Thoracic aorta (tissue), 2 donors: ENCODE data around the gene EP400. TPM values are rescaled to one million over a fixed set of nuclear protein-coding genes. Genes with fewer than 3 reads are reported as not detected.
"Not testable (repeated sequence)": the region's sequence is repeated elsewhere in the genome, so short reads cannot be mapped to it uniquely, and the experiment has no call there.

Experiments
- ATAC-seq: fragments of 150-250 bp; one replicate; pipeline ENCODE4 v1.8.0; 2017; ENCODE audit warnings: low read depth; ENCODE audit not compliant: insufficient number of reproducible peaks, low FRiP score
- DNase-seq: peaks from one replicate; pipeline ENCODE4 v3.0.0-alpha.2; 2020; ENCODE audit warnings: low spot score
- H3K27ac ChIP-seq, 2 donors: fragments of 200-600 bp; sonication (generic); 1 replicate in 1 of 2; 2 replicates in 1 of 2; pipeline ENCODE4 v1.5.1; 2016; ENCODE audit warnings: mild to moderate bottlenecking in 2 of 2, moderate library complexity in 2 of 2
- H3K27me3 ChIP-seq: fragments of 200-600 bp; sonication (generic); replicated peaks from 2 replicates; pipeline ENCODE4 v1.6.0; 2016; ENCODE audit warnings: mild to moderate bottlenecking; ENCODE audit not compliant: insufficient read depth
- H3K36me3 ChIP-seq: fragments of 200-600 bp; sonication (generic); one replicate; pipeline ENCODE4 v1.5.1; 2016
- H3K4me1 ChIP-seq, 2 donors: fragments of 200-600 bp; sonication (generic); 1 replicate in 1 of 2; 2 replicates in 1 of 2; pipeline versions ENCODE4 v1.5.1 to v1.6.0; 2016; ENCODE audit warnings: low read depth in 2 of 2, mild to moderate bottlenecking in 1 of 2; ENCODE audit not compliant: control insufficient read depth in 1 of 2
- H3K4me3 ChIP-seq: fragments of 200-600 bp; sonication (generic); 2 replicates; pipeline ENCODE4 v1.5.1; 2016; ENCODE audit warnings: mild to moderate bottlenecking
- H3K9me3 ChIP-seq: fragments of 200-600 bp; sonication (generic); 2 replicates; pipeline ENCODE4 v1.5.1; 2016
- total RNA-seq, 2 donors: library from RNA; depleted of rRNA; stranded (reverse); fragments of >200 nt; gene quantifications; one replicate each; pipeline versions ENCODE4 v1.1.0 to v1.2.3, GENCODE V29; 2016
- TF ChIP-seq, protein P1 (sequence below): fragments of 200-600 bp; sonication (generic); IDR thresholded peaks from one replicate; pipeline ENCODE4 v1.5.1; 2019; ENCODE audit warnings: antibody characterized with exemption

EP400 gene
- total RNA-seq, 2 donors from 2014 or later: 20.2 to 47.3 TPM

DNA sequence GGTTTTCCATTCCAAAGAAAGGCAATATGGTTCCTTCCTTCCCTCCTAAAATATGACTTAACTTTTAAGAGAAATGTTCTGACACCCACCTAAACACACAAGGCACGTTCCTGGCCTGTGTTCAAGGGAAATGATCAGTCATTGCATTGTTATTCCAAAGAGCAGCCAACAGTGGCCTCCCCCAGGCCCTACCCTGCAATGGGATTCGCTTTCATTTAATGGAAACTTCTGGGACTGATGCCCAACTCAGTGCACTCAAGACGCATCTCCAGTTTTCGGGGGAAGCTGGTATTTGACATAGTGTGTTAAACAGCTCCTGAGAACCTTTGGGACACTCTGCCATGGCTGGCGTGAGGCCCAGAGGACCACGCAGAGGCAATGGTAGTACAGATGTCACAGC is 128.4 kb downstream of the EP400 start:
- Histone ChIP-seq H3K4me3 (no peak overlapping the region), H3K9me3 (no peaks in the 10 kb centered on the region), H3K27ac (no peak overlapping the region), H3K4me1 (no peaks in the 10 kb centered on the region), H3K27me3 (no peaks in the 10 kb centered on the region), H3K36me3 (peaks cover 33% of the 10 kb centered on the region)
- TF ChIP-seq, protein P1, sequence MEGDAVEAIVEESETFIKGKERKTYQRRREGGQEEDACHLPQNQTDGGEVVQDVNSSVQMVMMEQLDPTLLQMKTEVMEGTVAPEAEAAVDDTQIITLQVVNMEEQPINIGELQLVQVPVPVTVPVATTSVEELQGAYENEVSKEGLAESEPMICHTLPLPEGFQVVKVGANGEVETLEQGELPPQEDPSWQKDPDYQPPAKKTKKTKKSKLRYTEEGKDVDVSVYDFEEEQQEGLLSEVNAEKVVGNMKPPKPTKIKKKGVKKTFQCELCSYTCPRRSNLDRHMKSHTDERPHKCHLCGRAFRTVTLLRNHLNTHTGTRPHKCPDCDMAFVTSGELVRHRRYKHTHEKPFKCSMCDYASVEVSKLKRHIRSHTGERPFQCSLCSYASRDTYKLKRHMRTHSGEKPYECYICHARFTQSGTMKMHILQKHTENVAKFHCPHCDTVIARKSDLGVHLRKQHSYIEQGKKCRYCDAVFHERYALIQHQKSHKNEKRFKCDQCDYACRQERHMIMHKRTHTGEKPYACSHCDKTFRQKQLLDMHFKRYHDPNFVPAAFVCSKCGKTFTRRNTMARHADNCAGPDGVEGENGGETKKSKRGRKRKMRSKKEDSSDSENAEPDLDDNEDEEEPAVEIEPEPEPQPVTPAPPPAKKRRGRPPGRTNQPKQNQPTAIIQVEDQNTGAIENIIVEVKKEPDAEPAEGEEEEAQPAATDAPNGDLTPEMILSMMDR: no peak
- ATAC-seq (no peak), DNase-seq (no peak)

DNA sequence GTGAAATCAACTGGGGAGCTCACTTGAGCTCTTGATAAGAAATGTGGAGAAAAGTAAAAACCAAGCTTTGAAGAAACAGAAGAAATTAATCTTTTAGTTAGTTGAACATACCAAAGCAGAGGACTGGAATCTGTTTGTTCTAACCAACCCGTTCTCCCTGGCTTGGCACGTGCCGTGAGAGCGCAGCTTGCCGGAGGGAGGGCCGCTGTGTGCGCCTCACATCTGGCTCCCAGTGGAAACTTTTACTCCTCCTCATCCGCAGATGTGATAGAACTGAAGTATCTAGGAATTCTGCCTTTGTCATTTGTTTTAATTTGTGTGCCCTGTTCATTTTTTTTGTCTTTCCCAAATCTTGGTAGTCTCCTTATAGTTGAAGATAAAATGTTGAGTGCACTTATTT is 129.5 kb downstream of the EP400 start:
- no peaks in the 10 kb centered on the region for H3K27me3 ChIP-seq
- peaks cover 33% of the 10 kb centered on the region for H3K36me3 ChIP-seq
- H3K4me3 ChIP-seq: no peak overlapping the region
- H3K27ac ChIP-seq: no peak overlapping the region
- no peaks in the 10 kb centered on the region for H3K9me3 ChIP-seq
- no peak for ATAC-seq
- peaks cover 4 to 5% of the 10 kb centered on the region in 2 donors for H3K4me1 ChIP-seq
- no peak for DNase-seq
- TF ChIP-seq, protein P1: no peak

DNA sequence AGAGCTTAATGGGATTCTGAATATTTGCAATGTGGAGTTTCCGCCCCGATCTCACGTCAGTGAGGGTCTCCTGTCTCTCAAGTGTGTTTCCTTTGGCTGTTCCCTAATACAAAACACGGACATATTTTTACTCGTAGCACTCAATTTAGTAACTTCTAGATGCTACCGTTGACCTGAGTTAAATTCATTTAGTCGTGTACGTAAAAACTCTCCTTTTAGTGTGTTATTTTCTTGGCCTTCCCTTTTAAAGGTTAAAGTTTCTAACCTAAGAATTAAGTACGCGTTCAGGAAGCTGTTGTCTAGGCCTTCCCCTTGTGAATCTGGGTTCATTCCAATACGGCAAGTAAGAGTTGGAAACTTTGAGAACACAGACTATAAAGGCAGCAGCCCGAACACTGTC is 130.0 kb downstream of the EP400 start:
- no peaks in the 10 kb centered on the region for H3K9me3 ChIP-seq
- ATAC-seq (no peak), DNase-seq (no peak)
- H3K27ac ChIP-seq: no peak overlapping the region
- no peak overlapping the region for H3K4me3 ChIP-seq
- no peaks in the 10 kb centered on the region for H3K27me3 ChIP-seq
- peaks cover 32% of the 10 kb centered on the region for H3K36me3 ChIP-seq
- peaks cover 4 to 5% of the 10 kb centered on the region in 2 donors for H3K4me1 ChIP-seq
- TF ChIP-seq, protein P1: no peak

DNA sequence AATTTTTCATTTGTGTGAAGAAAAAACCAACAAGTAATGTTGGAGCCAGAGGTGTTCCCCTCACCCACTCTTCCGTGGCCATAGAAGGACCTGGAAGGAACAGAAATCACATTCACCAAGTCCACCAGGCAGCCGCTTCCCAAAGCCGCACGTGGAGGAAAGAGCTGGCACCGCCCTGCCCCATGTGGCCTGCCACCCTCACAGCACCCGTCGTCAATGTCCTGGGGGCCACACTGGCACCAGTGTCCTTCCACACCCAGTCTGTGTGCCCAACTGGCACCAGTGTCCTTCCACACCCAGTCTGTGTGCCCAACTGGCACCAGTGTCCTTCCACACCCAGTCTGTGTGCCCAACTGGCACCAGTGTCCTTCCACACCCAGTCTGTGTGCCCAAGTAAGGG is 130.8 kb downstream of the EP400 start:
- H3K36me3 ChIP-seq: peaks cover 26% of the 10 kb centered on the region
- not testable (repeated sequence) for H3K4me3 ChIP-seq, DNase-seq, H3K27me3 ChIP-seq, ATAC-seq, H3K27ac ChIP-seq, H3K9me3 ChIP-seq, H3K4me1 ChIP-seq

DNA sequence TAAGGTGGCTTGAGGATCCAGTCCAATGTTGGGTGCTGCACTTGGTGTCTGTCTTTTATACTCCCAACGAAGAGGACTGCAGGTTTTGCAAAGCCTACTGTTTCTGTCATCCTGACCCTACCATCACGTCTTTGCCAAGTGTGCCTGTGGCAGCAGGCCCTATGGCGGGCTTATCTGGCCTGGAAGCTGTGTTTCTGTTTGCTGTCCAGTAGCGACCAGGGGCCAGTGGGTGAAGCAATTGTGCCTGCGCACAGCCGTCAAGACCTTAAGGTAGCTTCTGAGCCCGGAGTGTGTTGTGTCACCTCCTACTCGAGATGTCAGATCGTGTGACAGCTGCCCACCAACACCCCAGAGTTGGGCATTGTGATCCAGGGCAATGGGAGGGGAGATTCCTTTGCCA is 131.7 kb downstream of the EP400 start:
- peaks cover 18% of the 10 kb centered on the region for H3K36me3 ChIP-seq
- peaks cover 4 to 5% of the 10 kb centered on the region in 2 donors for H3K4me1 ChIP-seq
- no peaks in the 10 kb centered on the region for H3K9me3 ChIP-seq
- no peaks in the 10 kb centered on the region for H3K27me3 ChIP-seq
- ATAC-seq (no peak), DNase-seq (no peak)
- H3K4me3 ChIP-seq: no peak overlapping the region
- H3K27ac ChIP-seq: no peak overlapping the region
- TF ChIP-seq, protein P1: no peak

DNA sequence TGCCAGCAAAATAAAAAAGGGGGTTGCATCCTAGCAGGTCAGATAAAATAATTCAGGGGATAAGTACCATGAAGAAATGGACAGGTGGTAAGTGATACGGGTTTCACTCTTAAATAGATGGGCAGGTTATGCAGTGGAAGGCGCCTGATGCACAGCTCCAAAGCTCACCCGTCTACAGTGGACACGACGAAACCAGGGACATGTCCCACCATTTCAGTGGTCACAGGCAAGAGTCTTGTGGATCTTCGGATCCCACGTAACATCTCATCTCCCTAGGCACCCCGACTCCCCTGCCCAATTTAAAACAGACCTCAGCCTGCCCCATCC is 133.8 kb downstream of the EP400 start:
- ATAC-seq (no peak), DNase-seq (no peak)
- peak overlapping the region; percentile 90 for H3K4me3 ChIP-seq
- no peaks in the 10 kb centered on the region for H3K27me3 ChIP-seq
- H3K27ac ChIP-seq: no peak overlapping the region
- TF ChIP-seq, protein P1: no peak
- no peaks in the 10 kb centered on the region for H3K9me3 ChIP-seq
- H3K36me3 ChIP-seq: no peaks in the 10 kb centered on the region
- peaks cover 4 to 5% of the 10 kb centered on the region in 2 donors for H3K4me1 ChIP-seq
